GM21515 (cell line): Measurements from ENCODE around the gene PHACTR1.

ENCODE experiments used
- ATAC-seq: cut with Tn5 transposase; IDR thresholded peaks from one replicate; pipeline ENCODE4 v1.9.1; 2021; ENCODE audit not compliant: unreplicated experiment

The PHACTR1 gene

DNA sequence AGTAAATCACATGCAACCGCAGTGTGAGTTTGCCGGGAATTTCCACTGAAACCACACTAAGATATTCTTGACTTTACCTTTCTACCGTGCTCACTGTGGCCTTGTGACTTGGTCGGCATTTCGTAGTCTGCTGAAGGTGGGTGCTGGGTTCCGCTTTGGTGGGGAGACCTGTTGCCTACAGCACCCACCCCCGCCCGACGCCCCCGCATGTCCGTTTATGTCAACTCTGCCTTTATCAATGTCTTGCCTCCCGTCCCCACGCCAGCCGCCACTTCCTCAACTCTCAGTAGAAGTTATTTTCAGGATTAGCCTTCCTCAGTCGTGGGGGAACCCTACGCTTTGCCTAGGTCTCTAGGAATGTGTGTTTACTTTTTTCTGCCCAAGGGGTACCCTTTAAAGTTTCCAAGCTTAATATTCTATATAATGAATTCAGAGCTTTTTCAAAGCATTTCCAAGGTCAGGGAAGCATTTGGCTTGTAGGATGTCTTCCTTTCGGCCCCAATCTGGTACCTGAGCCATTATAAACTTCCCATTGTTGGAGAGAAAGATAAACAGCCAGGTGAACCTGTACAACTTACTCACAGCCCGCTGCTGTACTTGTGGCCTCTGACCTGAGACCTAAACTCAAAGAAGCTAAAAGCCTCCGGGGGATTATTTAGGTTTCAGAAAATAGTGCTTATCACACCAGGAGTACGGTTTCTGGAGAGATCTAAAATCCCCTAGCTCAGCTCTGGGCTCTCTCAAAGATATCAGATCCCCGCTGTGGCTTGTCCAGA lies 557.6 kb downstream of the PHACTR1 start:
- ATAC-seq: peak; percentile 55

- no peak for ATAC-seq
Measured at GRCh38 chr6:13274707-13275434, 558.3 kb downstream of the PHACTR1 start.

GRCh38 chr6:13275435-13275989 lies 558.9 kb downstream of the PHACTR1 start:
- ATAC-seq: no peak

GRCh38 chr6:13277231-13277630 lies 560.7 kb downstream of the PHACTR1 start:
- no peak for ATAC-seq

DNA sequence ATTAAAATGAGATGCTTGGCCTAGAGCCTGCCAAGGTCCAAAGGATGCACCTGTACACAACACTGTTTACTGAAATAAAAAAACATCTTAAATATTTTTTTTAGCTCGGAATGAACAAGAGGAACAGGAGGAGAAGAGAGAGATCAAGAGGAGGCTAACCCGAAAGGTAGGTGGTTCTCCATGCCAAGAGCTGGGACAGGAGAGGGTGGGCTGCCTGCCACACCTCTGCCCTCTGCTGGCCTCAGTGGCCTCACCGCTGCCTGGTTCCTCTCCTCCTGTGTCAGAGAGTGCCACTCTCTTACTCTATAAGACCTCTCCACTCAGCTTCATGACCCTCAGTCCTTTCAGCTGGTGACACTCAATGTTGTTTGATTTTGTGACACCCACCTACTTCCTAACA lies 561.6 kb downstream of the PHACTR1 start:
- no peak for ATAC-seq

DNA sequence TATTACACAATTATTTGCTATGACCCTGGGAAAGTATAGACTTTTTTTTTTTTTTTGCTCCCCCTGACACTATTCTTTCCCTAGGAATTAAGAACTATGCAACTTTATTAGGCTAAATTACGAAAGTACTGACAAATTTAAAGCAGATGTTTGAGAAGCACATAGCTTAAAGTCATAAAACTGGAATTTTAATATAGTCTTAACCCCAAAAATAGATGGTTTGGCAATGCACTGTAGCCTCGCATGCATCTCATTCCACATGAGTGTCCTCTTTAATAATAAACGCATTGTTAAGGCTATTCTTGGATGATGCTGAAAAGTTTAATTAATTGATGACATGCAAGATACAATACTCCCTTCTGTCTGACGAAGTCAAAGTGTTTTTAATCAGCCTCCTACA lies 562.4 kb downstream of the PHACTR1 start:
- ATAC-seq: no peak

GRCh38 chr6:13280254-13280653 lies 563.7 kb downstream of the PHACTR1 start:
- ATAC-seq: no peak

GRCh38 chr6:13281686-13282085 lies 565.1 kb downstream of the PHACTR1 start:
- ATAC-seq: no peak

DNA sequence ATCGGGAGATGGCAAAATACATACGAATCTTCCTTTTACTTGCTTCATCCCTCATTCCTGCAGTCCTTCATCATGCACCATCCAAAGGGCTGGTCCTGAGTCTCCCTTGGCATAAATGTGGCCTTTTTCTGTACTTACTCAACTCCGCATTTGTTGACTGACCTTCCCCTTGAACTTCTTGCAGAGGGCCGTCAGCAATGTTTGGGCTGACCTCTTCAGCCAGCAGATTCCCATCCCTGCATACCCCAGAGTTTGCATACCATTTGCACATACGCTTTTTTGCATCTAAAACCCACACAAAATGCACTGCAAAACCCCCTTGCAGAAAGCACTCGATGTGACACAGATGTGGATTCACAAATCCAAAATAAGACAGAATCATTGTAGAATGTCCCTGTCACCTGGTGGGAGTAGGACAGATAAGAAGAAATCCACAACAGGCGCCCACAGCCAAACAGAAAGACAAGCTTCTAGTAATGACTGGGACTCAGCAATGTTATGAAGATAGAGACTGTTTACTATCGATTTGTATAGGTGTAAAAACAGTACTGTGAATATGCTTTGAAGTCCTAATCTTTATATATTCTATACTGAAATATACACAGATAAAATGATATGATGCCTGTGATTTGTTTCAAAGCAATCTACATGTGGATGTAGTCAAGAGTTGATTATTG lies 566.0 kb downstream of the PHACTR1 start:
- no peak for ATAC-seq

- no peak for ATAC-seq
Measured at GRCh38 chr6:13283331-13283730, 566.8 kb downstream of the PHACTR1 start.

DNA sequence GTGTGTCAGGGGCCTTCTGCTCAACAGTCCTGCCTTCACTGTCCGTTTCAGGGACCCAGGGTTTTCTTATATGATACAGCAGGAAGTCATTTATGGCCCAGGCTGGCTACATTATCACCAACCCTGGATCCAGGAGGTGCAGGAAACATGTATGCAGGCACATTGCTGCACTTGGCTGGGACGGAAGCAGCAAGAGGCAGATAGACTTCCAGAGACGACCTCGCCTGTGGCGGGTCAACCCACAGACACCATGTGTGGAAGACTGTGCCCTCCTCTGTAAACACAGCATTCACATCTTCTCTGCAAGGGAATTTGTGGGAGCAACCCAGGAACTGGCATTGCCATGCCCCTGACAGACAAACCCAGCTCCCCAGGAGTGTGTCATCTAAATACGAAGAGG lies 568.1 kb downstream of the PHACTR1 start:
- ATAC-seq: no peak

DNA sequence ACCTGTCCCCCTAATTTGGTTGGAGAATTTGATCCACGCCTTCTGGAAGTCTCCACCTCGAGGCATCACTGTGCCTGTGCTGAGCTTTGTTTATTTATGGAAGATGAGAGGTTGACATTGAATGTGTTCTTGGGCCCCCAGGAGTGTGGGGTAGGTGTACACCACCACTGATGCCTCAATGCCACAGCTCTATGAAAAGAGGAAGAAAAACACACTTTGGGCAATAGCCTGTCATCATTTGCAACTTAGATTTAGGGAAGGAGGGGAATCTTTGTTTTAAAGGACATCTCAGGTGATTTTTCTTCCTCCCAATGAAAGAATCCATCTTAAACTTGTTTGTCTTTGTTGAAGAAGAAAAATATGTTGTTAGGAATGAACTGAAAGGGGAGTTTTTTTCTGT lies 569.1 kb downstream of the PHACTR1 start:
- ATAC-seq: no peak

GRCh38 chr6:13286181-13286580 lies 569.6 kb downstream of the PHACTR1 start:
- ATAC-seq: peak; percentile 57

GRCh38 chr6:13287104-13287503 lies 570.5 kb downstream of the PHACTR1 start:
- ATAC-seq: no peak

DNA sequence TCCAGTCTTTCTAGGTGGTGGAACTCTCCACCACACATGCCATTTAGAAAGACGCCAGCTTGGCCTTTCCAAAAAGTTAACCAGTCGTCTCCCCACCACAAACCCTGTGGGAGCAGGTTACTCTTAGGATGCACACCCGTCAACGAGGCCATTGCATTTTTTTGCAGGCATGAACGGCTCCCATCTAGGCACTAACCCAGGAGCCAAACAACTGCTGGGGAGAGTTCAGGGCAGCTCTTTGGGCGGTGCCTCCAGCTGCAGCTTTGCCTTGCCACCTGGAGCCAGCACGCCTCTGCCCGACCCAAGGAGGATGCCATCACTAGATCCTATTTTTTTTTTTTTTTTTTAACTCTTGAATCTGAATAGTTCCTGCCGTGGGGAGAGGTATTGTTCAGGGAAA lies 571.9 kb downstream of the PHACTR1 start:
- ATAC-seq: no peak

GRCh38 chr6:13288969-13289391 lies 572.4 kb downstream of the PHACTR1 start:
- no peak for ATAC-seq

- ATAC-seq: no peak
Measured at GRCh38 chr6:13289789-13290318, 573.3 kb downstream of the PHACTR1 start.

- no peak for ATAC-seq
Measured at GRCh38 chr6:13290335-13290734, 573.8 kb downstream of the PHACTR1 start.

DNA sequence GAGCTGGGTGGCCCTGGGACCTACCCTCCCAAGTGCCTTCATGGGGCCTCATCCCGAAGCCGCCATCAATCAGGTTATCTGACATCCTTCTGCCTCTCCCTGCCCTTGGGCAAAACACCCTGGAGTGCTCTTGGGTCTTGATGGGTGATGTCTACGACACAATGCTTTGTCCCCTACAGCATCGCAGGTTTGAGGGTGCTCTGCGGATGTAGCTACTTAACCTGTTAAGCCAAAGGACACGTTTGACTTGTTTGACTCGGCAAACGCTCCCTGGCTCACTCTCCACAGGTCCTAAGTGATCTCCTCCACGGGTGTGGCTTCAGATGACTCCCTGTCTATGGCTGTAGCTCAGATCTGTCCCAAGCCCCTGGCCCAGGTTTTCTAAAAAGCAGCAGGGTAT lies 576.2 kb downstream of the PHACTR1 start:
- ATAC-seq: no peak

DNA sequence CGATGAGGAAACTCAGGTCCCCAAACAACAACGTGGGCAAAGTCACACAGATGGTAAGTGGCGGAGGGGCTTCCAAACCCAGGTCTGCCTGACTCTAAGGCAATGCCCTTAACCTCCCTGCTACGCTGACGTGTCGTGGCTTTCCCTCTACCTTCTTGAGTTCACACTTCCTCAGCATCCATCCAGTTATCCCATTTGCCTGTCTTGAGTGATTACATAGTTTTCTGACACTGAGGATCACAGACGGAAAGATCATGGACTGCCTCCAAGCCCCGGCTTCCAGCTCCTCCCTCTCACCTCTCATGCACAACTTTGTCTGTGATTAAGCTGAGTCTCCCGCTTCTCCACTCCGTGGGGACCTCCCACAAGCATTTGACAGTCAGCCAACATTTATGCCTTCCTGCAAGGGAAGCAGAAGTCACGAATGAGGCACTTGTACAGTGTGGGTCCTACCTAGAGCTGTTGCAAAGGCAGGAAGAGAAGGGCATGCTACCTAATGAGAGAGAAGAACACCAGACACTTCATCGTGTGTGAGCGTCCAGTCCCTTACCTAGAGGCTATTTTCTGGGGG lies 578.0 kb downstream of the PHACTR1 start:
- ATAC-seq: no peak

DNA sequence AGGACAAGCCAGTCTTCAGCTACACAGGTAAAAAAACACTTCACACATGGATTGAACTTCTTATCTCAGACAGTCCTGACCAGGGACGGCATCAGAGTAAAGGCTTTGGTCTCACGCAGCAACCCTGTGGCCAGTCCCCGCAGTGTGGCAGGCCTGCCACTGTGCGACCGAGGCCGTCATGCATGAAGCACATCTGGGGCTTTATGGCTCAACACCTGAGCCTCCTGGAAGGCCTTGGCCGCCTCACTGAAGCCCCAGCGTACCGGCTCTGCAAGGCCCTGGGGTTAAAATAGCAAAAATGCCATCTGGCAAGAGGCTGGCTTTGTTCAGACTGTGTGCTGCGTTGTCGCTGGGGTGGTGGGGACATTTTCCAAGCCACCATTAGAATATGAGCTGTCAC lies 579.0 kb downstream of the PHACTR1 start:
- ATAC-seq: no peak
